Keratinocyte (primary cell): Measurements from ENCODE around the gene CEACAM20. TPM values are rescaled to one million over a fixed set of nuclear protein-coding genes. Genes with fewer than 3 reads are reported as not detected.

Experiments used
- DNase-seq: peaks from one replicate; pipeline ENCODE4 v3.0.0-alpha.2; 2011; ENCODE audit warnings: low read depth, missing footprints, low spot score
- FAIRE-seq: peaks from 2 replicates; lab custom pipeline; 2011; peaks lifted over from hg19 to GRCh38; lab: Jason Lieb, UNC
- H2AFZ ChIP-seq: 2 replicates; pipeline ENCODE4 v1.6.0; 2012; ENCODE audit warnings: low read length, control low read depth, inconsistent platforms; ENCODE audit not compliant: control insufficient read depth
- H3K27ac ChIP-seq: 2 replicates; pipeline ENCODE4 v1.5.1; 2011; ENCODE audit warnings: low read length; ENCODE audit not compliant: control insufficient read depth, insufficient read depth
- H3K27me3 ChIP-seq: 3 replicates; pipeline ENCODE4 v1.6.0; 2011; ENCODE audit warnings: low read length; ENCODE audit not compliant: control insufficient read depth, insufficient read depth; ENCODE audit errors: extremely low read depth
- H3K36me3 ChIP-seq, 2 experiments: 2 replicates in 1 of 2; 3 replicates in 1 of 2; pipeline ENCODE4 v1.5.1; 2011; ENCODE audit warnings: low read length in 2 of 2, mild to moderate bottlenecking in 1 of 2; ENCODE audit not compliant: control insufficient read depth in 2 of 2, insufficient read depth in 2 of 2; ENCODE audit errors: extremely low read depth in 1 of 2
- H3K4me1 ChIP-seq: 3 replicates; pipeline ENCODE4 v1.5.1; 2011; ENCODE audit warnings: low read length; ENCODE audit not compliant: control insufficient read depth, insufficient read depth; ENCODE audit errors: extremely low read depth
- H3K4me2 ChIP-seq: 3 replicates; pipeline ENCODE4 v1.6.0; 2011; ENCODE audit warnings: low read depth, low read length; ENCODE audit not compliant: control insufficient read depth, insufficient read depth; ENCODE audit errors: extremely low read depth
- H3K4me3 ChIP-seq, 3 experiments: fragments of 200-600 bp in 1 of 3; sonication (generic) in 1 of 3; 2 replicates in 2 of 3; 3 replicates in 1 of 3; pipeline ENCODE4 v1.5.1; 2011 to 2016; ENCODE audit warnings: low read length in 3 of 3, mild to moderate bottlenecking in 3 of 3, control low read depth in 2 of 3, inconsistent platforms in 1 of 3, low read depth in 1 of 3, mixed read lengths in 1 of 3, mixed run types in 1 of 3, moderate library complexity in 1 of 3; ENCODE audit not compliant: control insufficient read depth in 2 of 3, insufficient read depth in 2 of 3; ENCODE audit errors: extremely low read depth in 1 of 3
- H3K79me2 ChIP-seq: 2 replicates; pipeline ENCODE4 v1.6.0; 2012; ENCODE audit warnings: low read length; ENCODE audit not compliant: control insufficient read depth, insufficient read depth
- H3K9ac ChIP-seq: 3 replicates; pipeline ENCODE4 v1.6.0; 2011; ENCODE audit warnings: low read length; ENCODE audit not compliant: control insufficient read depth, insufficient read depth; ENCODE audit errors: extremely low read depth
- H3K9me1 ChIP-seq: 3 replicates; pipeline ENCODE4 v1.6.0; 2011; ENCODE audit warnings: low read length; ENCODE audit not compliant: control insufficient read depth, insufficient read depth; ENCODE audit errors: extremely low read depth
- H3K9me3 ChIP-seq: 2 replicates; pipeline ENCODE4 v1.5.1; 2012; ENCODE audit warnings: low read depth, low read length; ENCODE audit not compliant: control insufficient read depth
- H4K20me1 ChIP-seq: 3 replicates; pipeline ENCODE4 v1.6.0; 2011; ENCODE audit warnings: low read length; ENCODE audit not compliant: control insufficient read depth, insufficient read depth; ENCODE audit errors: extremely low read depth
- EZH2 ChIP-seq: IDR thresholded peaks from one replicate; pipeline ENCODE4 v1.6.1; 2012; ENCODE audit warnings: inconsistent platforms, mild to moderate bottlenecking, low read length, moderate library complexity
- dilution Hi-C: fragments of 300-500 bp; cut with MboI; formaldehyde crosslinking; loops from one replicate; pipeline ENCODE4 v1.7.0; 2020; ENCODE audit warnings: low sequenced_read_pairs; ENCODE audit not compliant: extremely low pct_ligation_motif_present
- polyA plus RNA-seq, 5 experiments: library from polyadenylated mRNA; depleted of rRNA in 3 of 5; stranded (reverse) in 3 of 5; stranded (forward) in 1 of 5; unstranded in 1 of 5; fragments of >200 nt; gene quantifications; 1 replicate in 1 of 5; 2 replicates in 3 of 5; 3 replicates in 1 of 5; pipeline versions ENCODE4 v1.2.1 to v1.2.3, GENCODE V29; 2011 to 2012; ENCODE audit warnings: missing spikeins in 2 of 5, low read depth in 1 of 5, low replicate concordance in 1 of 5
- TF ChIP-seq, protein P1 (sequence below), 3 experiments: IDR thresholded peaks in 1 of 3; conservative IDR thresholded peaks in 1 of 3; optimal IDR thresholded peaks in 1 of 3; 2 replicates in 2 of 3; 3 replicates in 1 of 3; pipeline versions ENCODE3 to v1.5.1; 2011; ENCODE audit warnings: low read length in 3 of 3, mild to moderate bottlenecking in 3 of 3, moderate library complexity in 2 of 3, control low read depth in 1 of 3, inconsistent platforms in 1 of 3; ENCODE audit not compliant: insufficient read depth in 2 of 3; ENCODE audit errors: extremely low read depth in 1 of 3

The CEACAM20 gene
- polyA plus RNA-seq, 1 donor (not counting 4 experiments of a cell fraction or from before 2014, with no cell fraction given), result not detected

DNA sequence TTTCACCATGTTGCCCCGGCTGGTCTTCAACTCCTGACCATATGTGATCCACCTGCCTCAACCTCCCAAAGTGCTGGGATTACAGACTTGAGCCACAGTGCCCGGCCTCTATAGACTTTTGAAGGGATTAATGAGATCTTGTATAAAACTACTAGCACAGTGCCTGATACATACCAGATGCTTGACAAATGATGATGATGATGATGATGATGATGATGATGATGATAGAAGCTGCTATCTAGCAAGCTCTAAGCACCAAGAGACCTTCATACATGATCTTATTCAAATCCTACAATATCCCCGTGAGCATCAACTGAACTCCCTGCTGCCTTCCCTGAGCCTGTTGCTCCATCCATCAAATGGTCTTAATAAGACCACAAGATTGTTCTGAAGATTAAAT, 14.4 kb downstream of the CEACAM20 start:
- dilution Hi-C loops, result no loop called here
- Histone ChIP-seq H3K27me3 (peaks cover 5% of the 10 kb centered on the region), H3K9me1 (no peaks in the 10 kb centered on the region), H2AFZ (no peak overlapping the region), H3K9me3 (no peaks in the 10 kb centered on the region), H3K4me1 (no peaks in the 10 kb centered on the region), H3K27ac (no peak overlapping the region), H3K4me3 (no peak overlapping the region), H4K20me1 (peaks cover 2% of the 10 kb centered on the region), H3K36me3 (no peaks in the 10 kb centered on the region), H3K79me2 (no peaks in the 10 kb centered on the region), H3K4me2 (no peak overlapping the region), H3K9ac (no peak overlapping the region)
- no peak for DNase-seq
- TF ChIP-seq, protein P1, sequence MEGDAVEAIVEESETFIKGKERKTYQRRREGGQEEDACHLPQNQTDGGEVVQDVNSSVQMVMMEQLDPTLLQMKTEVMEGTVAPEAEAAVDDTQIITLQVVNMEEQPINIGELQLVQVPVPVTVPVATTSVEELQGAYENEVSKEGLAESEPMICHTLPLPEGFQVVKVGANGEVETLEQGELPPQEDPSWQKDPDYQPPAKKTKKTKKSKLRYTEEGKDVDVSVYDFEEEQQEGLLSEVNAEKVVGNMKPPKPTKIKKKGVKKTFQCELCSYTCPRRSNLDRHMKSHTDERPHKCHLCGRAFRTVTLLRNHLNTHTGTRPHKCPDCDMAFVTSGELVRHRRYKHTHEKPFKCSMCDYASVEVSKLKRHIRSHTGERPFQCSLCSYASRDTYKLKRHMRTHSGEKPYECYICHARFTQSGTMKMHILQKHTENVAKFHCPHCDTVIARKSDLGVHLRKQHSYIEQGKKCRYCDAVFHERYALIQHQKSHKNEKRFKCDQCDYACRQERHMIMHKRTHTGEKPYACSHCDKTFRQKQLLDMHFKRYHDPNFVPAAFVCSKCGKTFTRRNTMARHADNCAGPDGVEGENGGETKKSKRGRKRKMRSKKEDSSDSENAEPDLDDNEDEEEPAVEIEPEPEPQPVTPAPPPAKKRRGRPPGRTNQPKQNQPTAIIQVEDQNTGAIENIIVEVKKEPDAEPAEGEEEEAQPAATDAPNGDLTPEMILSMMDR (optimal IDR thresholded peaks at IDR 0.05 in 1 of 3, IDR thresholded peaks at IDR 0.05 in 1 of 3, conservative IDR thresholded peaks at IDR 0.05 in 1 of 3; ENCODE audit: extremely low read depth in 1 of 3, insufficient read depth in 2 of 3, low read length in 3 of 3), result no peak
- TF ChIP-seq EZH2, result no peak
- FAIRE-seq, result no peak

DNA sequence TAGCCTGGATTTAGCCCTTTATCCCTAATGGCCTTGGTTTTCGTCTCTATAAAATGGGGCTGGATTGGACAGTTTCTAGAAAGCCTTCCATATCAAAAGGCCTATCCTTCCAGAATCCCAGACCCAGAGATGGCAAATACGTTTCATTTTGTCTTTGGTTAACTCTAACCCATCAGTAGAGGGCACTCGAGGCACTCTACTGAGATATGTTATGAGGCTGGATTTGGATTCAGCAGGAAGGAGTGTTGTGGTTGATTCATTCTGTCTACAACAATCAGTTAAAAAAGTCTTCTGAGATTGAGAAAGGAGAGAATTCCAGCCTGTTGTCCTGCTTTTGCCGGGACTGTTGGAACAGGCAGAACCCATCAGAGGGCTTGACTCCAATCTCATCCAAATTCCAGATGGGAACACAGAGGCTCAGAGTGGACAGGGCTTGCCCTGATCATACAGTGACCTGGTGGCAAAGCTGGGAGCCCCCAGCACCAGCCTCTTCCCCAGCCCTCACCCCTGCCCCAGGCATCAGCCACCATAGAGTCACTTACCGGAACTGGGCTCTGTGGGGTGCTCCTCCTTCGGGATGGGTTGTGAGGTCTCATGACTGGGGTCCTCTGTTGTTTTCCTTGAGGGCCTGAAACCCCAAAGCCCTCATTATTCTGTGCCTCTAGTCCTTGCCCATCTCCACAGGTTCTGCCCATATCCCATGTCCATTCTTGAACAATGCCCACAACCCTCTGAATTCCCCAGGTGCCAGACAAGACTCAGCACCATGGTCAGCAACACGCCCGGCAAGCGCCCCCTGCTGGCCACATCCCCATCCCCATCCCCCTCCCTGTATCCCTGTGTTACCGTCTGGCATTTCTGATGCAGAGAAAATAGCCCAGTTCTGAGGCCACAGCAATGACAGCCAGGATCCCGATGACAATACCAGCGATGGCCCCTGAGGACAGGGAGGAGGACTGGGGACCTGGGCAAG, 16.9 kb downstream of the CEACAM20 start:
- Histone ChIP-seq H3K36me3 (no peaks in the 10 kb centered on the region), H3K4me3 (no peak overlapping the region), H3K9me1 (no peaks in the 10 kb centered on the region), H3K27me3 (no peaks in the 10 kb centered on the region), H2AFZ (no peak overlapping the region), H3K4me1 (no peaks in the 10 kb centered on the region), H3K27ac (no peak overlapping the region), H3K9me3 (no peaks in the 10 kb centered on the region), H3K4me2 (no peak overlapping the region), H4K20me1 (peaks cover 2% of the 10 kb centered on the region), H3K9ac (no peak overlapping the region), H3K79me2 (no peaks in the 10 kb centered on the region)
- FAIRE-seq (peak; percentile 81), DNase-seq (peak; percentile 26)
- TF ChIP-seq EZH2, result no peak
- TF ChIP-seq, protein P1 (optimal IDR thresholded peaks at IDR 0.05 in 1 of 3, IDR thresholded peaks at IDR 0.05 in 1 of 3, conservative IDR thresholded peaks at IDR 0.05 in 1 of 3; ENCODE audit: extremely low read depth in 1 of 3, insufficient read depth in 2 of 3, low read length in 3 of 3), result peak; percentile 81 to 96 (median 95)
- dilution Hi-C loops, result no loop called here
